ENCODE data around the gene NPIPA2.
"Not testable (repeated sequence)": the region's sequence is repeated elsewhere in the genome, so short reads cannot be mapped to it uniquely, and the experiment has no call there.

Gene NPIPA2

GRCh38 chr16:14807184-14807678 is 64.9 kb downstream of the NPIPA2 start:
- not testable (repeated sequence) for DNase-seq (ENCODE audit: low read depth); H3K4me3 ChIP-seq (ENCODE audit: low read depth, low read length)

GRCh38 chr16:14813890-14814289 is 71.6 kb downstream of the NPIPA2 start:
- not testable (repeated sequence) for DNase-seq (ENCODE audit: low read depth); H3K4me3 ChIP-seq (ENCODE audit: low read depth, low read length)
